Activated naive CD4-positive, alpha-beta T cell treated with anti-CD3 and anti-CD28 coated beads, Interleukin-2, amount 50 U/mL, for 24 hours (primary cell): ENCODE data around the gene MYO15B.

ENCODE experiments used
- H3K27ac Mint-ChIP-seq: one replicate; pipeline ENCODE4 v1.8.0; 2021; ENCODE audit warnings: mild to moderate bottlenecking, mixed read lengths
- H3K27me3 Mint-ChIP-seq: one replicate; pipeline ENCODE4 v1.8.0; 2021; ENCODE audit warnings: mixed read lengths
- H3K36me3 Mint-ChIP-seq: one replicate; pipeline ENCODE4 v1.8.0; 2021; ENCODE audit warnings: mixed read lengths
- H3K4me1 Mint-ChIP-seq: one replicate; pipeline ENCODE4 v1.8.0; 2021; ENCODE audit warnings: mixed read lengths
- H3K4me3 Mint-ChIP-seq: one replicate; pipeline ENCODE4 v1.8.0; 2021; ENCODE audit warnings: mild to moderate bottlenecking, mixed read lengths
- H3K9me3 Mint-ChIP-seq: one replicate; pipeline ENCODE4 v1.8.0; 2021; ENCODE audit warnings: mixed read lengths

The MYO15B gene

GRCh38 chr17:75553295-75554110, 34.1 kb upstream of the MYO15B start:
- no peaks in the 10 kb centered on the region for H3K9me3 Mint-ChIP-seq
- H3K4me1 Mint-ChIP-seq, result no peaks in the 10 kb centered on the region
- no peak overlapping the region for H3K27ac Mint-ChIP-seq
- peaks cover 1% of the 10 kb centered on the region for H3K36me3 Mint-ChIP-seq
- no peak overlapping the region for H3K4me3 Mint-ChIP-seq
- H3K27me3 Mint-ChIP-seq, result no peaks in the 10 kb centered on the region

DNA sequence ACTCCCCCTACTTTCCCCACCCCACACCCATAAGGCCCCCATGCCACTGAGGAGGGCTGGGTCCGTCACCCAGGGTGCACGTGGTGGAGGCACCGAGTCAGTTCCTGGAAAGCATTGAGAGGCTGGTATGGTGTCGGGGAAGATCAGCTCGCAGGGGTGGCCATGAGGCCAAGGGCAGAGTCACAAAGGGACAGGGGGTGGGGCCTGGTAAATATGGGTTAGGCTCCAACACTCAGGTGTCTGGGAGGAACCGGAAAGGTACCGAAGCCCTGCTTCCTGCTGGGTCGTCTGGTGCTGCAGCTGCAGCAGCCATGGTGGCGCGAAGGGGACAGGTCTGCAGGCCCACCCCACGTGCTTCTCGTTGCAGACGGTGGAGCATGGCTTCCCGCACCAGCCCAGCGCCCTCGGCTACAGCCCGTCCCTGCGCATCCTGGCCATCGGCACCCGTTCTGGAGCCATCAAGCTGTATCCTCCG, 31.9 kb upstream of the MYO15B start:
- peaks cover 1% of the 10 kb centered on the region for H3K36me3 Mint-ChIP-seq
- no peaks in the 10 kb centered on the region for H3K27me3 Mint-ChIP-seq
- no peaks in the 10 kb centered on the region for H3K4me1 Mint-ChIP-seq
- no peaks in the 10 kb centered on the region for H3K9me3 Mint-ChIP-seq
- no peak overlapping the region for H3K4me3 Mint-ChIP-seq
- H3K27ac Mint-ChIP-seq, result no peak overlapping the region

DNA sequence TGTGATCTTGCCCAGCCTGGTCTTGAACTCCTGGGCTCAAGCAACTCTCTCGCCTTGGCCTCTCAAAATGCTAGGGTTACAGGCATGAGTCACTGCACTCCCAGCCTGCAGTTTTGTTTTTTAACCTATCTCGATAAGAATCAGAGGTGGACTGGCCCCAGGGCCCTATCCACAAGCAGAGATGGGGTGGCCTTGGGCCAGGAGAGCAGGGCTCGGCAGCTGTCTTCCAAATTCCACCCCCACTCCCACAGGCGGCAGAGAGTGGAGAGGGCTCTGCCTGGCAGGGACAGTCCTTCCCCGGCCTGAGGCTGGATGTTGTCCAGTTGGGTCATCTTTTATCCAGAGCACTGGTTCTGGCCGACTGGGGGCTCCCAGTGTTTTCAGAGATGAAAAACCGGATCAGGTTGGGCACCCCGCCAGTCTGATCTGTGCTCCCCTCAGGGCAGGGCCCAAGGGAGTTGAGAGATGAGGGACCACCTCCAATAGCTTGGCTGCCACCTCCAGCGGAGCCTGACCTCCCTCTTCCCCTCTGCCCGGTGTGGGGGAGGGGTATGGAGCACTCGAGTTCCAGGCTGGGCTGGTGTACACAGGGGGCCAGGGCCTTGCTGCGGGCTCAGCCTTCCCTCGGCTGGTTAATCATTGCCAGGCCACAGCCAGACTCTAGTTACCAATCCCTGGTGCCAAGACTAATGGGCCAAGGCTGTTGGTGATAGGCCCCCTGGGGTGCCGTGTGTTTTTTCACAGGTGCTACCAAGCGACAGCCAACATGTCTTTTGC, 30.3 kb upstream of the MYO15B start:
- Mint-ChIP-seq H3K4me1 (no peaks in the 10 kb centered on the region), H3K27ac (no peak overlapping the region), H3K4me3 (no peak overlapping the region), H3K27me3 (no peaks in the 10 kb centered on the region), H3K9me3 (no peaks in the 10 kb centered on the region), H3K36me3 (peaks cover 1% of the 10 kb centered on the region)

DNA sequence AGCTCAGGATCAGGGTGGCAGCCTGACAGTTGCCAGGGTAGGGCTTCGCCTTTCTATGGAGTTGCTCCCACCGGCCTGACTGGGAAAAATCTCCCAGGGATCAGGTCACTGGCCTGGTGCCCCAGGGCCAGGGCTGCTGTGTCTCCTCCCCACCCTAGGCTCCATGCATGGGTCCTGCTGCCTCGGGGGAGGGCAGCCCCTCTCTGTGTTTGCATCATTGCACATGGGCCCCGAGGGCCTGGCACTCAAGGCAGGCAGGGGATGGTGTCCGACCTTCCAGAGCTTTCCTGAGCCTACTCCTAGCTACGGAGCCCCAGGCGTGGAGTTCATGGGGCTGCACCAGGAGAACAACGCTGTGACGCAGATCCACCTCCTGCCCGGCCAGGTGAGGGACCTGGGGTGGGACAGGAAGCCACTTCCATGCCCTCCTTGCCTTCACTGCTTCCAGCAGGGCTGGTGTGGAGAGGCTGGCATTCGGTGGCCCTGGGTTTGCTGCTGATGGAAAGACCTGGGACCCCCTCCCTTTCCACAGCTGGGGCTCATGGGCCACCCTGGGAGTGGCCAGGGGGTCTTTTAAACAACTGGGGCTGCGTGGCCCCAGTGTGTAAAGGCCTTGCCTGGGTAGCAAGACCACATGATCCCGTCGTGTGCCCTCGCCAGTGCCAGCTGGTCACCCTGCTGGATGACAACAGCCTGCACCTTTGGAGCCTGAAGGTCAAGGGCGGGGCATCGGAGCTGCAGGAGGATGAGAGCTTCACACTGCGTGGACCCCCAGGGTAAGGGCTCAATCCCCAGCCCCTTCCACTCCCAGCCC, 29.5 kb upstream of the MYO15B start:
- Mint-ChIP-seq H3K36me3 (no peaks in the 10 kb centered on the region), H3K27me3 (no peaks in the 10 kb centered on the region), H3K27ac (no peak overlapping the region), H3K4me1 (no peaks in the 10 kb centered on the region), H3K4me3 (no peak overlapping the region), H3K9me3 (no peaks in the 10 kb centered on the region)

DNA sequence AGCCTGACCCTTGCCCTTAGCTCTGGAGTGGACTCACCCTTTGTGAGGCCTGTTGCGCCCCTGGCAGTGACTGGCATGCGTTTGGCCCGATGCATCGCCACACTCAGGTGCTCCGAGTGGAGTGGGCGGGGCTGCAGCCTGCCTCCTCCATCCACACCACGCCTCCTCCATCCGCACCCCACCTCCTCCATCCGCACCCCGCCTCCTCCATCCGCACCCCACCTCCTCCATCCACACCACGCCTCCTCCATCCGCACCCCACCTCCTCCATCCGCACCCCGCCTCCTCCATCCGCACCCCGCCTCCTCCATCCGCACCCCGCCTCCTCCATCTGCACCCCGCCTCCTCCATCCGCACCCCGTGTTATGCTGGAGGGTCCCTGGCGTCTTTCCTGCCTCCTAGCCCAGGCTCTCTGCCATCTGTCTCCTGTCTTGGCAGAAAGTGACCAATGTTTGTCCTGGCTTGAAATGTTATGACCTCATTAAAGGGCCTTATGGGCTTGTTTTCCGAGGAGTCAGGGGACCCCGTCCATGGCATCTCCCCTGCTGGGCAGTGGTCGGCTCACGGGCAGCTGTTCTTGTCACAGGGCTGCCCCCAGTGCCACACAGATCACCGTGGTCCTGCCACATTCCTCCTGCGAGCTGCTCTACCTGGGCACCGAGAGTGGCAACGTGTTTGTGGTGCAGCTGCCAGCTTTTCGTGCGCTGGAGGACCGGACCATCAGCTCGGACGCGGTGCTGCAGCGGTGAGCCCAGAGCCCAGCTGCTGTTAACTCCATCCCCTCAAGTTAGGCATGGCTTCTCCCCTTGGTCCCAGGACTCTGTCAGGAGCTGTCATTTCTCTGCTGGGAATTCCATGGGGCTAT, 28.7 kb upstream of the MYO15B start:
- Mint-ChIP-seq H3K27me3 (no peaks in the 10 kb centered on the region), H3K4me1 (no peaks in the 10 kb centered on the region), H3K9me3 (no peaks in the 10 kb centered on the region), H3K36me3 (no peaks in the 10 kb centered on the region), H3K27ac (no peak overlapping the region), H3K4me3 (no peak overlapping the region)

DNA sequence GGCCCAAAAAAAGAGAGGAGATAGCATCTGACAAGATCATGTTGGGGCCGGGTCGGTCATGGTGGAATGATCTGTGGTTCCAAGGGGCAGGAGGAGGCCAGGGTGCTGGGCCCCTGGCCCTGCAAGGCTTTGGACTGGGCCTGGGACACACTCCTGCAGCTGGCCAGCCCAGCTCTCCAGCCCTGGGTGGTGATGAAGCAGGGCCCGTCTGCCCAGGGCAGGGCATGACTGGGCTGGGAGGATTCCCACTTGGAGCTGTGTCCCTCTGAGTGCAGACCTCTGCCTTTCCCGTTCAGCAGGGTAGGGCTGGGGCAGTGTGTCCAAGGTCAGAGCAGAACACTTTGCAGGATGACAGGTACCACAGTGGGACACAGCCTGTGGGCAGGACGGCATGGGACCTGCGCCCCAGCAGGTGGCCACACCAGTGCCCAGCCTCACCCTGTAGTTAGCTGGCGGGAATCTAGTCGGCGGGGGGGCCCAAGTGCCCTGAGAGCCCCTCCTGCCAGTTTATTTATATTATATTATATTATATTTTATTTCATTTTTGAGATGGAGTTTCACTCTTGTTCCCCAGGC, 27.6 kb upstream of the MYO15B start:
- Mint-ChIP-seq H3K27me3 (no peaks in the 10 kb centered on the region), H3K4me3 (no peak overlapping the region), H3K4me1 (no peaks in the 10 kb centered on the region), H3K36me3 (no peaks in the 10 kb centered on the region), H3K27ac (no peak overlapping the region), H3K9me3 (no peaks in the 10 kb centered on the region)

GRCh38 chr17:75561927-75562603, 25.5 kb upstream of the MYO15B start:
- H3K27ac Mint-ChIP-seq, result no peak overlapping the region
- no peak overlapping the region for H3K4me3 Mint-ChIP-seq
- no peaks in the 10 kb centered on the region for H3K4me1 Mint-ChIP-seq
- H3K36me3 Mint-ChIP-seq, result peaks cover 2% of the 10 kb centered on the region
- no peaks in the 10 kb centered on the region for H3K9me3 Mint-ChIP-seq
- H3K27me3 Mint-ChIP-seq, result no peaks in the 10 kb centered on the region

DNA sequence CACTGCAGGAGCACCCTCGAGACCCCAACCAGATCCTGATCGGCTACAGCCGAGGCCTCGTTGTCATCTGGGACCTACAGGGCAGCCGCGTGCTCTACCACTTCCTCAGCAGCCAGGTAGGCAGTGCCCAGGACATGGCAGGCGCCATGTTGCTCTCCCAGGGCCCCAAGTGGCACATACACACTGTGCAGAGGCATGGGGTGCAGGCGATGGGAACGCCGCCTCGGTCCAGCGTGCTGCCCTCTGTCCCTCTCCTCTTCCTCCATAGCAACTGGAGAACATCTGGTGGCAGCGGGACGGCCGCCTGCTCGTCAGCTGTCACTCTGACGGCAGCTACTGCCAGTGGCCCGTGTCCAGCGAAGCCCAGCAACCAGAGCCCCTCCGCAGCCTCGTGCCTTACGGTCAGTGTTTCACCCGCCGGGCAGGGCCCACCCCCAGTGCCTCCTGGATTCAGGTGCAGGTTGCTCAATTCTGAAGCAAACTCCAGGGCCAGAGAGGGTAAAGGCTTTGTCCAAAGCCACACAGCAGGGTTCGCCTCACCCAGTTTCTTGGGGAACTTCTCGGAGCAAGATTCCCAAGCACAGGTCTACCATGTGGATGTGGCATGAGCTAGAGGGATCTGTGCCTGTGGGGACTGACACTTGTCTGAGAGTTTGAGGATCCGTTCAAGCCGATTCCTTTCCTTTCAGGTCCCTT, 24.4 kb upstream of the MYO15B start:
- Mint-ChIP-seq H3K27ac (no peak overlapping the region), H3K9me3 (no peaks in the 10 kb centered on the region), H3K4me3 (no peak overlapping the region), H3K36me3 (peaks cover 2% of the 10 kb centered on the region), H3K27me3 (no peaks in the 10 kb centered on the region), H3K4me1 (no peaks in the 10 kb centered on the region)

GRCh38 chr17:75564195-75564594, 23.4 kb upstream of the MYO15B start:
- Mint-ChIP-seq H3K4me3 (no peak overlapping the region), H3K27me3 (no peaks in the 10 kb centered on the region), H3K36me3 (peaks cover 2% of the 10 kb centered on the region), H3K27ac (no peak overlapping the region), H3K4me1 (no peaks in the 10 kb centered on the region), H3K9me3 (no peaks in the 10 kb centered on the region)

DNA sequence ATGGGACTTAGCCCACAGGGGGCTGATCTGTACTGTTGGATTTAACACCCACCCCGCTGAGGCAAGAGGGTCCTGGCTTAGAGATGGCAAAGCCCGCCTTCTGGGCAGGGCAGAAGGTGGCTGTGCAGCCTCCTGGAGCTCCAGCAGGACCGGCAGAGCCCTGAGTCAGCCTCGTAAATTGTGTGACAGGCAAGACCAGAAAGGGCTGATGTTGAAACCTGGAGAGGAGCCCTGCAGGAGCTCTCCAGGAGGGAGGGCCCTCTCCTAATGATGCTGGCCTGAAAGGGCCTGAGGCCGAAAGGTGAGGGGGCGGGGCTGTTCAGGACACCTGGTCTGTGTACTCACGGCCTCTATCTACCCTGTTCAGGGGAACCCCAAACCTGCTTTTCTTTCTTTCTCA, 22.5 kb upstream of the MYO15B start:
- no peaks in the 10 kb centered on the region for H3K27me3 Mint-ChIP-seq
- no peaks in the 10 kb centered on the region for H3K9me3 Mint-ChIP-seq
- H3K27ac Mint-ChIP-seq, result no peak overlapping the region
- no peaks in the 10 kb centered on the region for H3K4me1 Mint-ChIP-seq
- peaks cover 2% of the 10 kb centered on the region for H3K36me3 Mint-ChIP-seq
- no peak overlapping the region for H3K4me3 Mint-ChIP-seq

- Mint-ChIP-seq H3K9me3 (no peaks in the 10 kb centered on the region), H3K4me3 (no peak overlapping the region), H3K4me1 (no peaks in the 10 kb centered on the region), H3K27me3 (no peaks in the 10 kb centered on the region), H3K36me3 (peaks cover 2% of the 10 kb centered on the region), H3K27ac (no peak overlapping the region)
These were observed 22.0 kb upstream of the MYO15B start for GRCh38 chr17:75565618-75566017.

GRCh38 chr17:75566416-75566815, 21.2 kb upstream of the MYO15B start:
- Mint-ChIP-seq H3K36me3 (peaks cover 2% of the 10 kb centered on the region), H3K27ac (no peak overlapping the region), H3K27me3 (no peaks in the 10 kb centered on the region), H3K4me1 (no peaks in the 10 kb centered on the region), H3K4me3 (no peak overlapping the region), H3K9me3 (no peaks in the 10 kb centered on the region)

- no peaks in the 10 kb centered on the region for H3K4me1 Mint-ChIP-seq
- H3K27ac Mint-ChIP-seq, result no peak overlapping the region
- H3K36me3 Mint-ChIP-seq, result peaks cover 2% of the 10 kb centered on the region
- no peak overlapping the region for H3K4me3 Mint-ChIP-seq
- no peaks in the 10 kb centered on the region for H3K27me3 Mint-ChIP-seq
- H3K9me3 Mint-ChIP-seq, result no peaks in the 10 kb centered on the region
These were observed 20.8 kb upstream of the MYO15B start for GRCh38 chr17:75566834-75567233.
